ENCODE data around the gene SERINC2.
"Not testable (repeated sequence)": the region's sequence is repeated elsewhere in the genome, so short reads cannot be mapped to it uniquely, and the experiment has no call there.

SERINC2 gene

GRCh38 chr1:31471452-31472313, 58.7 kb downstream of the SERINC2 start:
- ATAC-seq, result not testable (repeated sequence)

DNA sequence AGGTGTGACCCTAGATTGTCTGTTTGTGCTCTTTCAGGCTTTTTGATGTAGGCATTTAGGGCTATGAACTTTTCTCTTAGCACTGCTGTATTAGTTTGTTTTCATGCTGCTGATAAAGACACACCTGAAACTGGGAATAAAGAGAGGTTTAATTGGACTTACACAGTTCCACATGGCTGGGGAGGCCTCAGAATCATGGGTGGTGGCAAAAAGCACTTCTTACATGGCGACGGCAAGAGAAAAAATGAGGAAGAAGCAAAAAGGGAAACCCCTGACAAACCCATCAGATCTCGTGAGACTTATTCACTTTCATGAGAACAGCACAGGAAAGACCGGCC, 59.3 kb downstream of the SERINC2 start:
- not testable (repeated sequence) for ATAC-seq

DNA sequence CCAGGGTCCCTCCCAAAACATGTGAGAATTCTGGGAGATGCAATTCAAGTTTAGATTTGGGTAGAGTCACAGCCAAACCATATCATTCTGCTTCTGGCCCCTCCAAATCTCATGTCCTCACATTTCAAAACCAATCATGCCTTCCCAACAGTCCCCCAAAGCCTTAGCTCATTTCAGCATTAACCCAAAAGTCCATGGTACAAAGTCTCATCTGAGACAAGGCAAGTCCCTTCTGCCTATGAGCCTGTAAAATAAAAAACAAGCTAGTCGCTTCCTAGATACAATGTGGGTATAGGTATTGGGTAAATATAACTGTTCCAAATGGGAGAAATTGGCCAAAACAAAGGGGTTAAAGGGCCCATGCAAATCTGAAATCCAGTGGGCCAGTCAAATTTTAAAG, 59.7 kb downstream of the SERINC2 start:
- ATAC-seq, result not testable (repeated sequence)

DNA sequence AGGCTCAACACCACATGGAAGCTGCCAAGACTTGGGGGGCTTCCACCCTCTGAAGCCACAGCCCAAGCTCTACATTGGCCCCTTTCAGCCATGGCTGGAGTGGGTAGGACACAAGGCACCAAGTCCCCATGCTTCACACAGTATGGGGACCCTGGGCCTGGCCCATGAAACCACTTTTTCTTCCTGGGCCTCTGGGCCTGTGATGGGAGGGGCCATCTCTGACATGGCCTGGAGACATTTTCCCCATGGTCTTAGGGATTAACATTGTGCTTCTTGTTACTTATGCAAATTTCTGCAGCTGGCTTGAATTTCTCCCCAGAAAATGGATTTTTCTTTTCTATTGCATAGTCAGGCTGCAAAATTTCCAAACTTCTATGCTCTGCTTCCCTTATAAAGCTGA, 60.5 kb downstream of the SERINC2 start:
- ATAC-seq, result not testable (repeated sequence)

DNA sequence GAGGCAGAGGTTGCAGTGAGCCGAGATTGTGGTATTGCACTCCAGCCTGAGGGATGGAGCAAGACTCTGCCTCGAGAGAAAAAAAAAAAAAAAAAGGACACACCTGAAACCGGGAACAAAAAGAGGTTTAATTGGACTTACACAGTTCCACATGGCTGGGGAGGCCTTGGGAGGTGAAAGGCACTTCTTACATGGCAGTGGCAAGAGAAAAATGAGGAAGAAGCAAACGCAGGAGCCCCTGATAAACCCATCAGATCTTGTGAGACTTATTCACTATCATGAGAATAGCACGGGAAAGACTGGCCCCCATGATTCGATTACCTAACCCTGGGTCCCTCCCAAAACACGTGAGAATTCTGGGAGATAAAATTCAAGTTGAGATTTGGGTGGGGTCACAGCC, 61.6 kb downstream of the SERINC2 start:
- not testable (repeated sequence) for ATAC-seq

DNA sequence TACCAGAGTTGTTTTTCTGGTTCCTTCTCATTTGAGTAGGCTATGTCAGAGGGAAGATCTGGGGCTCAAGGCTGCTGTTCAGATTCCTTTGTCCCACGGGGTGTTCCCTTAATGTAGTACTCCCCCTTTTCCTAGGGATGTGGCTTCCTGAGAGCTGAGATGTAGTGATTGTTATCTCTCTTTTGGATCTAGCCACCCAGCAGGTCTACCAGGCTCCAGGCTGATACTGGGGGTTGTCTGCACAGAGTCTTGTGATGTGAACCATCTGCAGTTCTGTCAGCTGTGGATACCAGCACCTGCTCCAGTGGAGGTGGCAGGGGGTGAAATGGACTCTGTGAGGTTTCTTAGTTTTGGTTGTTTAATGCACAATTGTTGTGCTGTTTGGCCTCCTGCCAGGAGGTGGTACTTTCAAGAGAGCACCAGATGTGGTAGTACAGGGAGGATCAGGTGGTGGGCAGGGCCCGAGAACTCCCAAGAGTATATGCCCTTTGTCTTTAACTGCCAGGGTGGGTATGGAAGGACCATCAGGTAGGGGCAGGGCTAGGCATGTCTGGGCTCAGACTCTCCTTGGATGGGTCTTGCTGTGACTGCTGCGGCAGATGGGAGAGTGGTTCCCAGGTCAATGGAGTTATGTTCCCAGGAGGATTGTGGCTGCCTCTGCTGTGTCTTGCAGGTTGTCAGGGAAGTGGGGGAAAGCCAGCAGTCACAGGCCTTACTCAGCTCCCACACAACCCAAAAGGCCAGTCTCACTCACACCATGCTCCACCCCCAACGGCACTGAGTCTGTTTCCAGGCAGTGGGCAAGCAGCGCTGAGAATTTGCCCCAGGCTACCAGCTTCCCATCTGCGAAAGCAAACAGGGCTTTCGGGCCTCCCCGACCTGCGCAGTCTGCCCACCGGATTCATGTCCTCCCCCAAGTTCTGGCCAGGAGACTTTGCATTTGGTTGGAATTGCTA, 64.2 kb downstream of the SERINC2 start:
- ATAC-seq, result no peak
- TF ChIP-seq ZFP3 (CRISPR knock-in tag; IDR thresholded peaks at IDR 0.05) (no peak), ARNTL (CRISPR knock-in tag; IDR thresholded peaks at IDR 0.05; ENCODE audit: borderline replicate concordance, low read depth) (no peak), ESRRG (CRISPR knock-in tag; IDR thresholded peaks at IDR 0.05) (no peak), ISL1 (CRISPR knock-in tag; IDR thresholded peaks at IDR 0.05) (no peak), TSHZ2 (CRISPR knock-in tag; IDR thresholded peaks at IDR 0.05) (no peak), TCF4 (CRISPR knock-in tag; IDR thresholded peaks at IDR 0.05; ENCODE audit: borderline replicate concordance) (no peak), GLIS3 (CRISPR knock-in tag; IDR thresholded peaks at IDR 0.05) (no peak), ZNF8 (CRISPR knock-in tag; IDR thresholded peaks at IDR 0.05) (no peak), POU6F1 (CRISPR knock-in tag; IDR thresholded peaks at IDR 0.05; ENCODE audit: borderline replicate concordance, low read depth) (no peak), BACH2 (CRISPR knock-in tag; IDR thresholded peaks at IDR 0.05; ENCODE audit: borderline replicate concordance) (no peak), ZC3H10 (CRISPR knock-in tag; IDR thresholded peaks at IDR 0.05) (no peak), CSDC2 (CRISPR knock-in tag; IDR thresholded peaks at IDR 0.05) (no peak), CREB5 (CRISPR knock-in tag; IDR thresholded peaks at IDR 0.05; ENCODE audit: low read depth) (no peak), SNAI2 (CRISPR knock-in tag; IDR thresholded peaks at IDR 0.05) (no peak), ZNF70 (CRISPR knock-in tag; IDR thresholded peaks at IDR 0.05) (no peak), PPARA (CRISPR knock-in tag; IDR thresholded peaks at IDR 0.05; ENCODE audit: borderline replicate concordance) (no peak), ZFP30 (CRISPR knock-in tag; IDR thresholded peaks at IDR 0.05) (no peak), ZNF565 (CRISPR knock-in tag; conservative IDR thresholded peaks at IDR 0.05; ENCODE audit: low read depth) (no peak)
- TF ChIP-seq, protein P1, sequence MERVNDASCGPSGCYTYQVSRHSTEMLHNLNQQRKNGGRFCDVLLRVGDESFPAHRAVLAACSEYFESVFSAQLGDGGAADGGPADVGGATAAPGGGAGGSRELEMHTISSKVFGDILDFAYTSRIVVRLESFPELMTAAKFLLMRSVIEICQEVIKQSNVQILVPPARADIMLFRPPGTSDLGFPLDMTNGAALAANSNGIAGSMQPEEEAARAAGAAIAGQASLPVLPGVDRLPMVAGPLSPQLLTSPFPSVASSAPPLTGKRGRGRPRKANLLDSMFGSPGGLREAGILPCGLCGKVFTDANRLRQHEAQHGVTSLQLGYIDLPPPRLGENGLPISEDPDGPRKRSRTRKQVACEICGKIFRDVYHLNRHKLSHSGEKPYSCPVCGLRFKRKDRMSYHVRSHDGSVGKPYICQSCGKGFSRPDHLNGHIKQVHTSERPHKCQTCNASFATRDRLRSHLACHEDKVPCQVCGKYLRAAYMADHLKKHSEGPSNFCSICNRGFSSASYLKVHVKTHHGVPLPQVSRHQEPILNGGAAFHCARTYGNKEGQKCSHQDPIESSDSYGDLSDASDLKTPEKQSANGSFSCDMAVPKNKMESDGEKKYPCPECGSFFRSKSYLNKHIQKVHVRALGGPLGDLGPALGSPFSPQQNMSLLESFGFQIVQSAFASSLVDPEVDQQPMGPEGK (CRISPR knock-in tag; IDR thresholded peaks at IDR 0.05; ENCODE audit: borderline replicate concordance), result no peak
- TF ChIP-seq, protein P2, sequence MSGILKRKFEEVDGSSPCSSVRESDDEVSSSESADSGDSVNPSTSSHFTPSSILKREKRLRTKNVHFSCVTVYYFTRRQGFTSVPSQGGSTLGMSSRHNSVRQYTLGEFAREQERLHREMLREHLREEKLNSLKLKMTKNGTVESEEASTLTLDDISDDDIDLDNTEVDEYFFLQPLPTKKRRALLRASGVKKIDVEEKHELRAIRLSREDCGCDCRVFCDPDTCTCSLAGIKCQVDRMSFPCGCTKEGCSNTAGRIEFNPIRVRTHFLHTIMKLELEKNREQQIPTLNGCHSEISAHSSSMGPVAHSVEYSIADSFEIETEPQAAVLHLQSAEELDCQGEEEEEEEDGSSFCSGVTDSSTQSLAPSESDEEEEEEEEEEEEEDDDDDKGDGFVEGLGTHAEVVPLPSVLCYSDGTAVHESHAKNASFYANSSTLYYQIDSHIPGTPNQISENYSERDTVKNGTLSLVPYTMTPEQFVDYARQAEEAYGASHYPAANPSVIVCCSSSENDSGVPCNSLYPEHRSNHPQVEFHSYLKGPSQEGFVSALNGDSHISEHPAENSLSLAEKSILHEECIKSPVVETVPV (CRISPR knock-in tag; IDR thresholded peaks at IDR 0.05), result no peak
